ENCODE results near the gene TUFT1. TPM values are rescaled to one million over a fixed set of nuclear protein-coding genes. Genes with fewer than 3 reads are reported as not detected.

Gene TUFT1, protein sequence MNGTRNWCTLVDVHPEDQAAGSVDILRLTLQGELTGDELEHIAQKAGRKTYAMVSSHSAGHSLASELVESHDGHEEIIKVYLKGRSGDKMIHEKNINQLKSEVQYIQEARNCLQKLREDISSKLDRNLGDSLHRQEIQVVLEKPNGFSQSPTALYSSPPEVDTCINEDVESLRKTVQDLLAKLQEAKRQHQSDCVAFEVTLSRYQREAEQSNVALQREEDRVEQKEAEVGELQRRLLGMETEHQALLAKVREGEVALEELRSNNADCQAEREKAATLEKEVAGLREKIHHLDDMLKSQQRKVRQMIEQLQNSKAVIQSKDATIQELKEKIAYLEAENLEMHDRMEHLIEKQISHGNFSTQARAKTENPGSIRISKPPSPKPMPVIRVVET
- total RNA-seq (10 to 100 TPM in 3 of 4 donors, 1 to 10 TPM in 1; 8.0 to 13.4 (median 11.5) TPM), polyA plus RNA-seq (10 to 100 TPM; 12.1 to 18.0 (median 16.8) TPM)

DNA sequence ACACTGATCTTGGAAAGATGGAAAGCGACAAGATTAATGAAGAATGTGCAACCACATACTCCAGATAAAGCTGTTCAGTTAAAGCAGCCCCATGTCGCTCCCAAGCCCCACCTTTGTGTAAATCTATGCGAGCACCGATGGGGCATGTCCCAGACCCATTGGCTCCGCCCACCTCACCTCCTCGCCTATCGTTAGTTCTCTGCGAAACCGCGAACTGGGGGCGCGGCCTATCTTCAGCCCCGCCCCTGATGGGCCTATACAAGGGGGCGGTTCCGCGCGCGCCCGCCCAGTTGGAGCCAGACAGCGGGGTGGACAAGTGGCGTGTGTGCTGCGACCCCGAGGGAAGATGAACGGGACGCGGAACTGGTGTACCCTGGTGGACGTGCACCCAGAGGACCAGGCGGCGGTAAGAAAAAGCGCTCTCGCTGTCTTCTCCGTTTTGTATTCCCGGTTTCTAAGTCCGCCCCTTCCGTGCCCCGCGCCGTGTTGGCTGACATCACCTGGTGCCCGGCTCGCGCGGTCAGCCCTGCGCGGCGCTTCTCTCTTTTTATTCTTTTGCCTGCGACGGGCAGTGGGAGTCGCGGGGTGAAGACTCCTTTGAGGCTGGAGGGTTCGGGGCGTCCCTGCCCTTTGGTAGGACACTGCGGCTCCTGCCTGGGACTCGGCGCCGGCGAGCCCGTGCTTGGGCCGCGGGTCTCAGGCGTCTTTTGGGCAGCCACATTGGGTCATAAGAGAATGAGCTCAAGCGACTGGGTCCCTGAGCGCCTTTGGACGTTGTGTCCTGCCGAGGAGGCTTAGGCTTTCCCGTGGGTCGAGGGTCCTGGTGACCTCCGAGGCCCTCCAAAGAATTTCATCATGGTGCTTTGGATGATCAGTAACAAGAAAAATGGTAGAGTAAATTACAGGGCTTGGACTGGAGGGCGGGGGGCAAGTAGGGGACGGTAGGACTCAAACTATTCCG is at the start of gene TUFT1:
TUFT1 (plus strand) TSS at position 289 of the 961 bp plus-strand sequence; CDS start at position 347, 58 bp downstream.
- Histone ChIP-seq H3K4me3 (peak within 1 kb of the TSS; percentile 57 to 82 (median 70)), H3K4me1 (peaks cover 0 to 36% (median 35%) of the 10 kb centered on the region in 4 donors), H3K9me3 (no peaks in the 10 kb centered on the region), H3K27me3 (no peaks in the 10 kb centered on the region), H3K36me3 (no peaks in the 10 kb centered on the region), H3K27ac (peak within 1 kb of the TSS; percentile 84 to 89 (median 86))
- peak; percentile 97 to 99 (median 98) for TF ChIP-seq POLR2AphosphoS5 (IDR thresholded peaks at IDR 0.05)
- TF ChIP-seq, protein P1, sequence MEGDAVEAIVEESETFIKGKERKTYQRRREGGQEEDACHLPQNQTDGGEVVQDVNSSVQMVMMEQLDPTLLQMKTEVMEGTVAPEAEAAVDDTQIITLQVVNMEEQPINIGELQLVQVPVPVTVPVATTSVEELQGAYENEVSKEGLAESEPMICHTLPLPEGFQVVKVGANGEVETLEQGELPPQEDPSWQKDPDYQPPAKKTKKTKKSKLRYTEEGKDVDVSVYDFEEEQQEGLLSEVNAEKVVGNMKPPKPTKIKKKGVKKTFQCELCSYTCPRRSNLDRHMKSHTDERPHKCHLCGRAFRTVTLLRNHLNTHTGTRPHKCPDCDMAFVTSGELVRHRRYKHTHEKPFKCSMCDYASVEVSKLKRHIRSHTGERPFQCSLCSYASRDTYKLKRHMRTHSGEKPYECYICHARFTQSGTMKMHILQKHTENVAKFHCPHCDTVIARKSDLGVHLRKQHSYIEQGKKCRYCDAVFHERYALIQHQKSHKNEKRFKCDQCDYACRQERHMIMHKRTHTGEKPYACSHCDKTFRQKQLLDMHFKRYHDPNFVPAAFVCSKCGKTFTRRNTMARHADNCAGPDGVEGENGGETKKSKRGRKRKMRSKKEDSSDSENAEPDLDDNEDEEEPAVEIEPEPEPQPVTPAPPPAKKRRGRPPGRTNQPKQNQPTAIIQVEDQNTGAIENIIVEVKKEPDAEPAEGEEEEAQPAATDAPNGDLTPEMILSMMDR (IDR thresholded peaks at IDR 0.05) = no peak
- peak; percentile 91 to 93 for TF ChIP-seq POLR2A (IDR thresholded peaks at IDR 0.05)
- no peak for TF ChIP-seq EP300 (IDR thresholded peaks at IDR 0.05)
- intact Hi-C loops (cut with DNase I) = loop anchor here (5.0 kb wide), 1 partner anchor 83 kb away; the partner anchor contains the start of gene POGZ
- 1 to 2% methylated on average over 70 of the region's 70 CpGs for whole genome bisulfite sequencing, 2 donors
- peak; percentile 96 for DNase-seq

DNA sequence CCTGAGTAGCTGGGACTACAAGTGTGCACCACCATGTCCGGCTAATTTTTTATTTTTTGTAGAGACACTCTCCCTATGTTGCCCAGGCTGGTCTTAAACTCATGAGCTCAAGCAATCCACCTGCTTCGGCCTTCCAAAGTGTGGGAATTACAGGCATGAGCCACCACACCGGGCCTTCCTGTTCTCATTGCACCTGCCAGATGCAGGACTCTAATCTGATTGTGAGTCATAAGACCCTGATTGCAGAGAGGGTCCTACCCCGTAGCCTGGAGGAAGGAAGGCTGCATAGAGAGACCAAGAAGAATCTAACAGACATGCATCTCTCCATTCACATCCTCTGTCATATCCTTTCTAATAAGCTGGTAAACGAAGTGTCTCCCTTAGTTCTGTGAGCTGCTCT is 48.5 kb upstream of the TUFT1 start:
- DNase-seq = no peak
- Histone ChIP-seq H3K27me3 (no peaks in the 10 kb centered on the region), H3K36me3 (no peaks in the 10 kb centered on the region), H3K27ac (no peak overlapping the region), H3K4me1 (peaks cover 0 to 10% (median 7%) of the 10 kb centered on the region in 4 donors), H3K9me3 (no peaks in the 10 kb centered on the region), H3K4me3 (no peak overlapping the region)
- TF ChIP-seq, protein P1 (IDR thresholded peaks at IDR 0.05) = no peak
- TF ChIP-seq POLR2AphosphoS5 (IDR thresholded peaks at IDR 0.05) = no peak
- WGBS, 2 donors = 85 to 92% methylated on average over 5 of the region's 5 CpGs
- intact Hi-C loops (cut with DNase I) = no loop called here

DNA sequence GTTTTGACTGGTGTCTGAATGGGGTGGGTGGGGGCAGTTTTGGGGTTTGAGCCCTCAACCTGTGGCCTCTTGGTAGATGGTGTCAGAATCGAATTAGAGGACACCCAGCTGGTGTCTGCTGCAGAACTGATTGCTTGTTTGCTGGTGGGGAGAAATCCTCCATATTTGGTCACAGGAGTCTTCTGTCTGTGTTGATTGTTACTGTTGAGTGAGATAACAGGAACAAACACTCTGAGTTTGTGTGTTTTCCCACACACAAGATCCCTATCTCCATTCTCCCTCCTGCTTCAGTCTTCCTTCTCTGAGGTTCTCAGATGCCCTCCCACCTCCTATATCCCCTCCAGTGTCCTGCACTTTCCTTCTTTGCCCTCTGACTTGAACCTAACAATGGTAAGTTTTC is 48.0 kb upstream of the TUFT1 start:
- TF ChIP-seq POLR2A (IDR thresholded peaks at IDR 0.05) = no peak
- TF ChIP-seq EP300 (IDR thresholded peaks at IDR 0.05) = no peak
- TF ChIP-seq, protein P1 (IDR thresholded peaks at IDR 0.05) = no peak
- TF ChIP-seq POLR2AphosphoS5 (IDR thresholded peaks at IDR 0.05) = no peak
- no peaks in the 10 kb centered on the region for H3K36me3 ChIP-seq
- no peak for DNase-seq
- H3K4me1 ChIP-seq = peaks cover 0 to 10% (median 7%) of the 10 kb centered on the region in 4 donors
- intact Hi-C loops (cut with DNase I) = no loop called here
- H3K4me3 ChIP-seq = no peak overlapping the region
- H3K27ac ChIP-seq = no peak overlapping the region
- no peaks in the 10 kb centered on the region for H3K9me3 ChIP-seq
- H3K27me3 ChIP-seq = no peaks in the 10 kb centered on the region
- WGBS, 2 donors = 68 to 71% methylated on average over 1 of the region's 1 CpG

DNA sequence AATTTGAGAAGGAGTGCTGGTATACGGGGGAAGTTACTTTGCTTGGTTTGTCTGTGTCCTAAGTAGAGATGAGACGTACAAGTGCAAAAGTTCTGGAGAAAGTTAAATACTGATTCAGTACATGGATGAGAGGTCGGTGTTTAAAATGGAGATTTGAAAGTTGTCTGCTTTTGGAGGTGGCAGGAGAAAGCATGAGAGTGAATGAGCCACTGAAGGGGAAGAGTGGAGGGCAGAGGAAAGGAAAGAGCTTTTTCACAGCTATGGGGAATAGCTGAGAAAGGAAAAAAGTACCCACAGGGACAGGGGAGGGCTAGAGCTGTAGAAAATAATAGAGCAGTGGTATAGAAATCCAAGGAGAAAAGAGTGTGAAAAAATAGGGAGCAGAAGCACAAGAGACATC is 47.1 kb upstream of the TUFT1 start:
- intact Hi-C loops (cut with DNase I) = no loop called here
- Histone ChIP-seq H3K36me3 (no peaks in the 10 kb centered on the region), H3K9me3 (no peaks in the 10 kb centered on the region), H3K4me1 (peaks cover 0 to 10% (median 7%) of the 10 kb centered on the region in 4 donors), H3K4me3 (no peak overlapping the region), H3K27me3 (no peaks in the 10 kb centered on the region), H3K27ac (no peak overlapping the region)
- DNase-seq = no peak
- TF ChIP-seq POLR2A (IDR thresholded peaks at IDR 0.05) = no peak
- no peak for TF ChIP-seq EP300 (IDR thresholded peaks at IDR 0.05)
- TF ChIP-seq, protein P1 (IDR thresholded peaks at IDR 0.05) = no peak
- TF ChIP-seq POLR2AphosphoS5 (IDR thresholded peaks at IDR 0.05) = no peak
- 78 to 95% methylated on average over 3 of the region's 3 CpGs for WGBS, 2 donors
